Measurements from ENCODE around the gene VPS54.

Gene VPS54

GRCh38 chr2:63875559-63876245 is 143.5 kb downstream of the VPS54 start:
- H3K27ac ChIP-seq, result no peak overlapping the region
- no peak overlapping the region for H3K4me2 ChIP-seq (ENCODE audit: low read length)
- H2AFZ ChIP-seq, result no peak overlapping the region
- H3K9ac ChIP-seq, result no peak overlapping the region
- no peaks in the 10 kb centered on the region for H3K9me3 ChIP-seq (ENCODE audit: control insufficient read depth, low read length)
- H3K27me3 ChIP-seq (ENCODE audit: control insufficient read depth, insufficient read depth, low read length), result no peaks in the 10 kb centered on the region
- H3K36me3 ChIP-seq (ENCODE audit: control insufficient read depth, insufficient read depth, low read length), result no peaks in the 10 kb centered on the region
- peaks cover 6% of the 10 kb centered on the region for H3K4me1 ChIP-seq
- no peak for TF ChIP-seq CTCF (IDR thresholded peaks at IDR 0.05)
- no peak overlapping the region for H3K4me3 ChIP-seq (ENCODE audit: low read depth, low read length)
- H3K79me2 ChIP-seq, result peaks cover 31% of the 10 kb centered on the region

GRCh38 chr2:63875131-63875527 is 144.1 kb downstream of the VPS54 start:
- Histone ChIP-seq H3K36me3 (ENCODE audit: control insufficient read depth, insufficient read depth, low read length) (no peaks in the 10 kb centered on the region), H3K27ac (no peak overlapping the region), H2AFZ (no peak overlapping the region), H3K4me1 (peaks cover 6% of the 10 kb centered on the region), H3K4me3 (ENCODE audit: low read depth, low read length) (no peak overlapping the region), H3K9me3 (ENCODE audit: control insufficient read depth, low read length) (no peaks in the 10 kb centered on the region), H3K79me2 (peaks cover 31% of the 10 kb centered on the region), H3K27me3 (ENCODE audit: control insufficient read depth, insufficient read depth, low read length) (no peaks in the 10 kb centered on the region), H3K9ac (no peak overlapping the region), H3K4me2 (ENCODE audit: low read length) (no peak overlapping the region)
- TF ChIP-seq CTCF (IDR thresholded peaks at IDR 0.05), result no peak

- no peaks in the 10 kb centered on the region for H3K9me3 ChIP-seq (ENCODE audit: control insufficient read depth, low read length)
- H3K36me3 ChIP-seq (ENCODE audit: control insufficient read depth, insufficient read depth, low read length), result no peaks in the 10 kb centered on the region
- no peak overlapping the region for H3K4me3 ChIP-seq (ENCODE audit: low read depth, low read length)
- H3K27me3 ChIP-seq (ENCODE audit: control insufficient read depth, insufficient read depth, low read length), result no peaks in the 10 kb centered on the region
- H3K4me1 ChIP-seq, result peaks cover 6% of the 10 kb centered on the region
- H3K4me2 ChIP-seq (ENCODE audit: low read length), result no peak overlapping the region
- no peak overlapping the region for H3K27ac ChIP-seq
- H3K79me2 ChIP-seq, result peaks cover 34% of the 10 kb centered on the region
- no peak overlapping the region for H3K9ac ChIP-seq
- no peak for TF ChIP-seq CTCF (IDR thresholded peaks at IDR 0.05)
- H2AFZ ChIP-seq, result no peak overlapping the region
These were observed 144.8 kb downstream of the VPS54 start for GRCh38 chr2:63874204-63875130.

GRCh38 chr2:63872571-63873328 is 146.5 kb downstream of the VPS54 start:
- Histone ChIP-seq H3K27me3 (ENCODE audit: control insufficient read depth, insufficient read depth, low read length) (no peaks in the 10 kb centered on the region), H3K4me2 (ENCODE audit: low read length) (no peak overlapping the region), H2AFZ (no peak overlapping the region), H3K36me3 (ENCODE audit: control insufficient read depth, insufficient read depth, low read length) (no peaks in the 10 kb centered on the region), H3K4me3 (ENCODE audit: low read depth, low read length) (no peak overlapping the region), H3K9ac (no peak overlapping the region), H3K79me2 (peaks cover 44% of the 10 kb centered on the region), H3K4me1 (peaks cover 6% of the 10 kb centered on the region), H3K27ac (no peak overlapping the region), H3K9me3 (ENCODE audit: control insufficient read depth, low read length) (no peaks in the 10 kb centered on the region)
- TF ChIP-seq CTCF (IDR thresholded peaks at IDR 0.05), result no peak

Data from parathyroid adenoma (tissue), 2 donors.